ENCODE results near the gene ARHGEF40.
"Not testable (repeated sequence)": the region's sequence is repeated elsewhere in the genome, so short reads cannot be mapped to it uniquely, and the experiment has no call there.

The ARHGEF40 gene

DNA sequence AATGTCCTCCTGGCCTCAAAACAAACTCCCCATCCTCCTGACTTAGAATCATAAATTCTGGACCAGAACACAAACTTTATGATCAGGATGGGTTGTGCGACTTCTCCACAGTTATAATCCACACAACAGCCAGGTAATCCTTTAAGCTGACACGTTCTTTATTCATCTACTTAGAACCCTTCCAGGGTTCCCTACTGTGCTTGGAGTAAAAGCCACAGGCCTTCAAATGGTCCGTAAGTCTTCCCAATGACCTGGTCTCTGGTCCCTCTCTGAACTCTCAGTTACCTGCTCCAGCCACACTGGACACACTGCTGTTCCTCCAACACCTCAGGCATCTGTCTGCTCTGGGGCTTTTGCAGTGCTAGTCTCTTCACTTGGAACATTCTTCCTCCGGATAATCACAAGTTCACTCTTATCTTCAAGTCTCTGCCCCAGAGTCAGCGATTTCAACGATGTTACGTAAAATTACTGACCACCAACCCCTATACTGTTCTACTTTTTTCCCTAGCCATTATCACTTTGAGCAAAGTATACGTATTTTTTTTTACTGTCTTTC is 29.7 kb upstream of the ARHGEF40 start:
- H3K27me3 ChIP-seq (replicated peaks; ENCODE audit: control insufficient read depth, insufficient read depth, low read length, poor library complexity, severe bottlenecking): no peaks in the 10 kb centered on the region
- no peak overlapping the region for H3K4me3 ChIP-seq (ENCODE audit: insufficient read depth, low read depth, low read length, poor library complexity, severe bottlenecking)
- H3K9me3 ChIP-seq (ENCODE audit: control insufficient read depth, low read length): no peaks in the 10 kb centered on the region
- DNase-seq: no peak
- H3K36me3 ChIP-seq (ENCODE audit: control insufficient read depth, insufficient read depth, low read length): no peaks in the 10 kb centered on the region
- H3K4me1 ChIP-seq (ENCODE audit: control insufficient read depth, insufficient read depth, low read length, poor library complexity, severe bottlenecking): peaks cover 10% of the 10 kb centered on the region
- no peak overlapping the region for H3K27ac ChIP-seq (ENCODE audit: insufficient read depth, low read length, poor library complexity, severe bottlenecking)

- H3K4me3 ChIP-seq (ENCODE audit: insufficient read depth, low read depth, low read length, poor library complexity, severe bottlenecking): not testable (repeated sequence)
Observed at GRCh38 chr14:21040941-21041340, 29.2 kb upstream of the ARHGEF40 start.

GRCh38 chr14:21041676-21042433 is 28.2 kb upstream of the ARHGEF40 start, which contains the start of gene RNASE7:
TSS of gene RNASE7 (plus strand) at chr14:21042362. CDS start at chr14:21042993, 631 bp downstream.
- no peaks in the 10 kb centered on the region for H3K27me3 ChIP-seq (replicated peaks; ENCODE audit: control insufficient read depth, insufficient read depth, low read length, poor library complexity, severe bottlenecking)
- H3K9me3 ChIP-seq (ENCODE audit: control insufficient read depth, low read length): no peaks in the 10 kb centered on the region
- no peak within 1 kb of the TSS for H3K27ac ChIP-seq (ENCODE audit: insufficient read depth, low read length, poor library complexity, severe bottlenecking)
- H3K36me3 ChIP-seq (ENCODE audit: control insufficient read depth, insufficient read depth, low read length): no peaks in the 10 kb centered on the region
- H3K4me3 ChIP-seq (ENCODE audit: insufficient read depth, low read depth, low read length, poor library complexity, severe bottlenecking): no peak within 1 kb of the TSS
- peaks cover 10% of the 10 kb centered on the region for H3K4me1 ChIP-seq (ENCODE audit: control insufficient read depth, insufficient read depth, low read length, poor library complexity, severe bottlenecking)
- no peak for DNase-seq

More at GRCh38 chr14:21040941-21041340, 29.2 kb upstream of the ARHGEF40 start:
- H3K36me3 ChIP-seq (ENCODE audit: control insufficient read depth, insufficient read depth, low read length); H3K4me1 ChIP-seq (ENCODE audit: control insufficient read depth, insufficient read depth, low read length, poor library complexity, severe bottlenecking); DNase-seq; H3K27ac ChIP-seq (ENCODE audit: insufficient read depth, low read length, poor library complexity, severe bottlenecking); H3K27me3 ChIP-seq (replicated peaks; ENCODE audit: control insufficient read depth, insufficient read depth, low read length, poor library complexity, severe bottlenecking); H3K9me3 ChIP-seq (ENCODE audit: control insufficient read depth, low read length): not testable (repeated sequence)

DNA sequence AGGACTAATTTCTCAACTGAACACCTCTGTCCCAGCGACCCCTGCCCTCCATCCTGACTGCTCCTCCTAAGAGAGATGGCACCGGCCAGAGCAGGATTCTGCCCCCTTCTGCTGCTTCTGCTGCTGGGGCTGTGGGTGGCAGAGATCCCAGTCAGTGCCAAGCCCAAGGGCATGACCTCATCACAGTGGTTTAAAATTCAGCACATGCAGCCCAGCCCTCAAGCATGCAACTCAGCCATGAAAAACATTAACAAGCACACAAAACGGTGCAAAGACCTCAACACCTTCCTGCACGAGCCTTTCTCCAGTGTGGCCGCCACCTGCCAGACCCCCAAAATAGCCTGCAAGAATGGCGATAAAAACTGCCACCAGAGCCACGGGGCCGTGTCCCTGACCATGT is 27.2 kb upstream of the ARHGEF40 start:
- Histone ChIP-seq H3K36me3 (ENCODE audit: control insufficient read depth, insufficient read depth, low read length) (no peaks in the 10 kb centered on the region), H3K9me3 (ENCODE audit: control insufficient read depth, low read length) (no peaks in the 10 kb centered on the region), H3K4me1 (ENCODE audit: control insufficient read depth, insufficient read depth, low read length, poor library complexity, severe bottlenecking) (peaks cover 10% of the 10 kb centered on the region), H3K4me3 (ENCODE audit: insufficient read depth, low read depth, low read length, poor library complexity, severe bottlenecking) (no peak overlapping the region), H3K27ac (ENCODE audit: insufficient read depth, low read length, poor library complexity, severe bottlenecking) (no peak overlapping the region), H3K27me3 (replicated peaks; ENCODE audit: control insufficient read depth, insufficient read depth, low read length, poor library complexity, severe bottlenecking) (no peaks in the 10 kb centered on the region)
- no peak for DNase-seq

DNA sequence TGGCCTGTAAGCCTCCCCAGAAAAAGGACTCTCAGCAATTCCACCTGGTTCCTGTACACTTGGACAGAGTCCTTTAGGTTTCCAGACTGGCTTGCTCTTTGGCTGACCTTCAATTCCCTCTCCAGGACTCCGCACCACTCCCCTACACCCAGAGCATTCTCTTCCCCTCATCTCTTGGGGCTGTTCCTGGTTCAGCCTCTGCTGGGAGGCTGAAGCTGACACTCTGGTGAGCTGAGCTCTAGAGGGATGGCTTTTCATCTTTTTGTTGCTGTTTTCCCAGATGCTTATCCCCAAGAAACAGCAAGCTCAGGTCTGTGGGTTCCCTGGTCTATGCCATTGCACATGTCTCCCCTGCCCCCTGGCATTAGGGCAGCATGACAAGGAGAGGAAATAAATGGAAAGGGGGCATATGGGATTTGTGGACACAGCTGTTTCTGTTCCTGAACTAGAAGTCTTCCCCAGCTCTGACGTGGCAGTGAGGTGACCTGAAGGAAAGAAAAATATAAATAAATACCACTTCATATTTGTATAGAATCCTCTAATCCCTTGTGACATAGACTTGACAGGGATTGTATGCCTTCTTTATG is 26.6 kb upstream of the ARHGEF40 start:
- Histone ChIP-seq H3K4me1 (ENCODE audit: control insufficient read depth, insufficient read depth, low read length, poor library complexity, severe bottlenecking) (peaks cover 10% of the 10 kb centered on the region), H3K27ac (ENCODE audit: insufficient read depth, low read length, poor library complexity, severe bottlenecking) (no peak overlapping the region), H3K36me3 (ENCODE audit: control insufficient read depth, insufficient read depth, low read length) (no peaks in the 10 kb centered on the region), H3K4me3 (ENCODE audit: insufficient read depth, low read depth, low read length, poor library complexity, severe bottlenecking) (no peak overlapping the region), H3K9me3 (ENCODE audit: control insufficient read depth, low read length) (no peaks in the 10 kb centered on the region), H3K27me3 (replicated peaks; ENCODE audit: control insufficient read depth, insufficient read depth, low read length, poor library complexity, severe bottlenecking) (no peaks in the 10 kb centered on the region)
- no peak for DNase-seq

GRCh38 chr14:21043974-21044618 is 26.0 kb upstream of the ARHGEF40 start:
- peaks cover 10% of the 10 kb centered on the region for H3K4me1 ChIP-seq (ENCODE audit: control insufficient read depth, insufficient read depth, low read length, poor library complexity, severe bottlenecking)
- no peak overlapping the region for H3K4me3 ChIP-seq (ENCODE audit: insufficient read depth, low read depth, low read length, poor library complexity, severe bottlenecking)
- H3K27me3 ChIP-seq (replicated peaks; ENCODE audit: control insufficient read depth, insufficient read depth, low read length, poor library complexity, severe bottlenecking): no peaks in the 10 kb centered on the region
- no peaks in the 10 kb centered on the region for H3K36me3 ChIP-seq (ENCODE audit: control insufficient read depth, insufficient read depth, low read length)
- peak overlapping the region; percentile 10 for H3K27ac ChIP-seq (ENCODE audit: insufficient read depth, low read length, poor library complexity, severe bottlenecking)
- no peaks in the 10 kb centered on the region for H3K9me3 ChIP-seq (ENCODE audit: control insufficient read depth, low read length)
- peak in 1 of 3 donors; percentile 6 for DNase-seq

DNA sequence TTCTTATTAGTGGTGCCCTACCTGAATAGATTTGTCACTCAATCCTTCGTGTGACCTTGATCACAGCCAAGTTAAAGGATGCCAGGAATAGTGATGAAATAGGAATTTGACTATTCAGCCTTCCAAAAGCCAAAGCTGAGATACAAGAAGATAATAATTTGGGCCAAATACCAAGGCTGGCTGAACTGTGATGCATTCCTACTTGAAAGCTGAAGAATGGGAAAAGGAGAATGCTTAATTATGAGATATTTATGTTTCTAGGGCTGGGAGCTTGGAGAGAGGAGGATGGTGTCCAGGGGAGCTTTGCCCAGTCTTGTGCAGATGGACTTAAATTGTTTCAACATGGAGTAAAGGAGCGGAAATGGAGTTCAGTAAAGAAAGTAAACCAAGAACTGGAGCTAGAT is 22.7 kb upstream of the ARHGEF40 start:
- Histone ChIP-seq H3K9me3 (ENCODE audit: control insufficient read depth, low read length) (no peaks in the 10 kb centered on the region), H3K4me1 (ENCODE audit: control insufficient read depth, insufficient read depth, low read length, poor library complexity, severe bottlenecking) (peaks cover 10% of the 10 kb centered on the region), H3K4me3 (ENCODE audit: insufficient read depth, low read depth, low read length, poor library complexity, severe bottlenecking) (no peak overlapping the region), H3K27ac (ENCODE audit: insufficient read depth, low read length, poor library complexity, severe bottlenecking) (no peak overlapping the region), H3K27me3 (replicated peaks; ENCODE audit: control insufficient read depth, insufficient read depth, low read length, poor library complexity, severe bottlenecking) (peaks cover 5% of the 10 kb centered on the region), H3K36me3 (ENCODE audit: control insufficient read depth, insufficient read depth, low read length) (no peaks in the 10 kb centered on the region)
- no peak for DNase-seq

DNA sequence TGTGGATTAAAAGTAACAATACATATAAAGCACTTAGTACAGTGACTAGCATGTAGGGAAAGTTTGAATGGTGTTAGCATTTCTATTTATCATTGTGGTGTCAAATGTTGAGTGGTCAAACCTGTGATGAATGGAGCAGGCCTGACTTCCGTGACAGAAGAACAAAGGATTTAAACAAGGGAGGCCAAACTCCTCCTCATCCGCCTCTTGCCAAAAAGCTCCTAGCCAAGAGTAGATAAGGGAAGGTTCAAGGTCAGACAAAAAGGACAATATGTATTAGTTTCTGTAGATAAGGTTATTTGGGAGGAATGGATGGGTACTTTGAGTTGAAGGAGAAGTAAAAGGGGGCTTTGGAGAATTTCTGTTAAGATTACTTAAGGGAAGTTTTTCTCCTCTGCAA is 21.5 kb upstream of the ARHGEF40 start:
- no peak for DNase-seq
- no peaks in the 10 kb centered on the region for H3K36me3 ChIP-seq (ENCODE audit: control insufficient read depth, insufficient read depth, low read length)
- no peak overlapping the region for H3K4me3 ChIP-seq (ENCODE audit: insufficient read depth, low read depth, low read length, poor library complexity, severe bottlenecking)
- H3K27ac ChIP-seq (ENCODE audit: insufficient read depth, low read length, poor library complexity, severe bottlenecking): no peak overlapping the region
- H3K9me3 ChIP-seq (ENCODE audit: control insufficient read depth, low read length): no peaks in the 10 kb centered on the region
- H3K4me1 ChIP-seq (ENCODE audit: control insufficient read depth, insufficient read depth, low read length, poor library complexity, severe bottlenecking): peaks cover 10% of the 10 kb centered on the region
- H3K27me3 ChIP-seq (replicated peaks; ENCODE audit: control insufficient read depth, insufficient read depth, low read length, poor library complexity, severe bottlenecking): peaks cover 5% of the 10 kb centered on the region

GRCh38 chr14:21049271-21049673 is 20.8 kb upstream of the ARHGEF40 start:
- no peaks in the 10 kb centered on the region for H3K36me3 ChIP-seq (ENCODE audit: control insufficient read depth, insufficient read depth, low read length)
- DNase-seq: no peak
- H3K27ac ChIP-seq (ENCODE audit: insufficient read depth, low read length, poor library complexity, severe bottlenecking): no peak overlapping the region
- peaks cover 5% of the 10 kb centered on the region for H3K27me3 ChIP-seq (replicated peaks; ENCODE audit: control insufficient read depth, insufficient read depth, low read length, poor library complexity, severe bottlenecking)
- peaks cover 8% of the 10 kb centered on the region for H3K4me1 ChIP-seq (ENCODE audit: control insufficient read depth, insufficient read depth, low read length, poor library complexity, severe bottlenecking)
- no peaks in the 10 kb centered on the region for H3K9me3 ChIP-seq (ENCODE audit: control insufficient read depth, low read length)
- H3K4me3 ChIP-seq (ENCODE audit: insufficient read depth, low read depth, low read length, poor library complexity, severe bottlenecking): no peak overlapping the region

GRCh38 chr14:21050597-21050996 is 19.5 kb upstream of the ARHGEF40 start:
- H3K9me3 ChIP-seq (ENCODE audit: control insufficient read depth, low read length): no peaks in the 10 kb centered on the region
- no peaks in the 10 kb centered on the region for H3K4me1 ChIP-seq (ENCODE audit: control insufficient read depth, insufficient read depth, low read length, poor library complexity, severe bottlenecking)
- no peak overlapping the region for H3K4me3 ChIP-seq (ENCODE audit: insufficient read depth, low read depth, low read length, poor library complexity, severe bottlenecking)
- no peak overlapping the region for H3K27ac ChIP-seq (ENCODE audit: insufficient read depth, low read length, poor library complexity, severe bottlenecking)
- H3K36me3 ChIP-seq (ENCODE audit: control insufficient read depth, insufficient read depth, low read length): no peaks in the 10 kb centered on the region
- DNase-seq: no peak
- H3K27me3 ChIP-seq (replicated peaks; ENCODE audit: control insufficient read depth, insufficient read depth, low read length, poor library complexity, severe bottlenecking): peaks cover 5% of the 10 kb centered on the region

Measured in effector memory CD4-positive, alpha-beta T cell (primary cell).